T-cell (primary cell): Measurements from ENCODE around the gene GDAP1L1. TPM values are rescaled to one million over a fixed set of nuclear protein-coding genes. Genes with fewer than 3 reads are reported as not detected.
A peak's percentile ranks its signal among the peaks of the same experiment; 100 is the strongest.

Source experiments
- ATAC-seq, 4 experiments: fragments of 200-7000 bp in 3 of 4; fragments of 150-1000 bp in 1 of 4; cut with Tn5 transposase; replicated peaks in 1 of 4; 1 replicate in 3 of 4; 2 replicates in 1 of 4; pipeline ENCODE4 v1.10.0; 2021; ENCODE audit warnings: moderate library complexity in 3 of 4, mild to moderate bottlenecking in 2 of 4, moderate number of reproducible peaks in 1 of 4
- CTCF ChIA-PET, 2 donors: fragments of 300-600 bp; sonication (Branson Sonifier 250); formaldehyde crosslinking; loops; one replicate each; lab custom pipeline; 2022; ENCODE audit warnings: antibody characterized with exemption in 2 of 2; lab: Charles Lee
- POLR2A ChIA-PET, 2 donors: fragments of 300-600 bp; sonication (Branson Sonifier 250); formaldehyde crosslinking; loops; one replicate each; lab custom pipeline; 2022; ENCODE audit warnings: antibody characterized with exemption in 2 of 2; lab: Charles Lee
- DNase-seq, 35 experiments: peaks; one replicate each; pipeline versions ENCODE4 v3.0.0 to v3.0.0-alpha.2; 2013 to 2023
- H3K27ac ChIP-seq: one replicate; pipeline ENCODE4 v1.5.1; 2013; ENCODE audit warnings: low read length
- H3K27me3 ChIP-seq, 2 experiments: replicated peaks in 1 of 2; 1 replicate in 1 of 2; 2 replicates in 1 of 2; pipeline versions ENCODE4 v1.6.1 to v1.7.0; 2013; ENCODE audit warnings: low read length in 1 of 2, mixed read lengths in 1 of 2; ENCODE audit not compliant: control insufficient read depth in 2 of 2, insufficient read depth in 2 of 2; ENCODE audit errors: extremely low read depth in 1 of 2
- H3K36me3 ChIP-seq, 2 donors: 1 replicate in 1 of 2; 2 replicates in 1 of 2; pipeline versions ENCODE4 v1.6.1 to v1.7.0; 2013; ENCODE audit warnings: low read length in 1 of 2; ENCODE audit not compliant: control insufficient read depth in 2 of 2, insufficient read depth in 1 of 2; ENCODE audit errors: extremely low read depth in 1 of 2
- H3K4me1 ChIP-seq, 2 experiments: 1 replicate in 1 of 2; 2 replicates in 1 of 2; pipeline versions ENCODE4 v1.6.1 to v1.7.0; 2013; ENCODE audit warnings: low read length in 2 of 2, mixed read lengths in 1 of 2; ENCODE audit not compliant: insufficient read depth in 2 of 2, control insufficient read depth in 1 of 2; ENCODE audit errors: extremely low read depth in 1 of 2
- H3K4me3 ChIP-seq, 2 donors: 1 replicate in 1 of 2; 2 replicates in 1 of 2; pipeline versions ENCODE4 v1.5.1 to v1.7.0; 2013; ENCODE audit warnings: mild to moderate bottlenecking in 2 of 2, low read length in 1 of 2, moderate library complexity in 1 of 2; ENCODE audit not compliant: control insufficient read depth in 1 of 2; ENCODE audit errors: extremely low read depth in 1 of 2
- H3K9me3 ChIP-seq: 2 replicates; pipeline ENCODE4 v1.7.0; 2013
- H3K27ac Mint-ChIP-seq, 2 donors: one replicate each; pipeline ENCODE4 v1.8.0; 2020 to 2021; ENCODE audit warnings: mild to moderate bottlenecking in 2 of 2, mixed read lengths in 2 of 2
- H3K27me3 Mint-ChIP-seq, 2 donors: one replicate each; pipeline ENCODE4 v1.8.0; 2021 to 2022; ENCODE audit warnings: mixed read lengths in 2 of 2
- H3K36me3 Mint-ChIP-seq: one replicate; pipeline ENCODE4 v1.8.0; 2021; ENCODE audit warnings: mixed read lengths
- H3K4me1 Mint-ChIP-seq, 3 donors: one replicate each; pipeline ENCODE4 v1.8.0; 2020 to 2022; ENCODE audit warnings: mixed read lengths in 3 of 3, mild to moderate bottlenecking in 1 of 3
- H3K4me3 Mint-ChIP-seq, 3 donors: one replicate each; pipeline ENCODE4 v1.8.0; 2020 to 2022; ENCODE audit warnings: mild to moderate bottlenecking in 3 of 3, mixed read lengths in 3 of 3, moderate library complexity in 3 of 3
- H3K9me3 Mint-ChIP-seq, 3 donors: one replicate each; pipeline ENCODE4 v1.8.0; 2020 to 2022; ENCODE audit warnings: mixed read lengths in 3 of 3
- WGBS: methylation state at CpG from one replicate; pipeline ENCODE4 v1.1.5; 2013; ENCODE audit warnings: missing lambda C conversion rate; ENCODE audit not compliant: insufficient coverage; 5-methylcytosine and 5-hydroxymethylcytosine counted together
- total RNA-seq, 35 experiments: library from RNA in 6 of 35; stranded (reverse) in 6 of 35; fragments of 120-200 nt in 1 of 35; gene quantifications; one replicate each; pipeline versions ENCODE4 v1.2.1 to v1.2.4 and lab custom pipeline; 2013 to 2026

Gene GDAP1L1
- total RNA-seq, 5 donors from 2014 or later (not counting 1 experiment from before 2014, with no cell fraction given) = not detected

DNA sequence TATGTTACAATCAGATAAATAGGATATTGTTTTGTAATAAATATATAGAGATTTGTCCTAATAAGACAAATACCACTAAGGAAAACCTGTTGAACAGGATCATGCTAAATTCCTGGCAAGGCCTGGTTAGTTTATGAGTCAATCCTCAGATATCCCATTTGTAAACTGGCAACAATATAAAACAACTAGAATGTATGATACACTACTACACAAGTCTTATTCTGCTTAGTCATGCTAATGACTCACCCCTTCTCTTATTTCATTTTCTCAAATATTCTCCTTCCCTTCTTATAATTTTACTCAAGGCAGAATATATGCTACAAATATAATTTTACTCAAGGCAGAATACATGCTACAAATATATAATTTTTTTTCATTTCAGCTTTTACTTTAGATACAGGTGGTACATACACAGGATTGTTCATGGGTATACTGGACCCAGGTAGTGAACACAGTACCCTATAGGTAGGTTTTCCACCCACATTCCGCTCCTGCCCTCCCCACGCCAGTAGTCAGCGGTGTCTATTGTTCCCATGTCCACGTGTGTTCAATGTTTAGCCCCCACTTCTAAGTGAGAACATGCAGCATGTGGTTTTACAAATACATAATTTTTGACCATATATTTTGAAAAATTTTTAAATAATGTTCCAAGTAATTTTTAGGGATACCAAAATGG, 42.8 kb upstream of the GDAP1L1 start:
- DNase-seq (no peak), ATAC-seq (no peak)
- Mint-ChIP-seq H3K4me3 (no peak overlapping the region), H3K36me3 (peaks cover 53% of the 10 kb centered on the region), H3K27me3 (no peaks in the 10 kb centered on the region), H3K27ac (no peak overlapping the region), H3K4me1 (peaks cover 56 to 69% (median 67%) of the 10 kb centered on the region in 3 donors), H3K9me3 (no peaks in the 10 kb centered on the region)
- peaks cover 8 to 57% of the 10 kb centered on the region in 2 donors for H3K36me3 ChIP-seq
- H3K4me3 ChIP-seq = no peak overlapping the region
- CTCF ChIA-PET = no interaction called here
- no peaks in the 10 kb centered on the region for H3K9me3 ChIP-seq
- peaks cover 5 to 11% of the 10 kb centered on the region in 2 experiments for H3K4me1 ChIP-seq
- no CpG with 5 or more reads among the region's 4 CpGs for WGBS
- no peak overlapping the region for H3K27ac ChIP-seq
- POLR2A ChIA-PET = no interaction called here
- H3K27me3 ChIP-seq = no peaks in the 10 kb centered on the region

- Mint-ChIP-seq H3K27me3 (no peaks in the 10 kb centered on the region), H3K9me3 (no peaks in the 10 kb centered on the region), H3K4me3 (no peak overlapping the region), H3K4me1 (peaks cover 56 to 70% (median 67%) of the 10 kb centered on the region in 3 donors), H3K27ac (no peak overlapping the region), H3K36me3 (peaks cover 48% of the 10 kb centered on the region)
- no peaks in the 10 kb centered on the region for H3K27me3 ChIP-seq
- no peak overlapping the region for H3K4me3 ChIP-seq
- peaks cover 8 to 16% of the 10 kb centered on the region in 2 experiments for H3K4me1 ChIP-seq
- WGBS = 94% methylated on average over 7 of the region's 10 CpGs
- no peak overlapping the region for H3K27ac ChIP-seq
- ATAC-seq (no peak), DNase-seq (no peak)
- no peaks in the 10 kb centered on the region for H3K9me3 ChIP-seq
- ChIA-PET POLR2A (no interaction called here), CTCF (no interaction called here)
- peaks cover 5 to 51% of the 10 kb centered on the region in 2 donors for H3K36me3 ChIP-seq
These were observed 42.3 kb upstream of the GDAP1L1 start for GRCh38 chr20:44204832-44205215.

GRCh38 chr20:44206132-44206531, 41.0 kb upstream of the GDAP1L1 start:
- no peaks in the 10 kb centered on the region for H3K9me3 Mint-ChIP-seq
- H3K9me3 ChIP-seq = no peaks in the 10 kb centered on the region
- no peak overlapping the region for H3K4me3 Mint-ChIP-seq
- H3K27ac ChIP-seq = no peak overlapping the region
- ATAC-seq (no peak), DNase-seq (no peak)
- peaks cover 0 to 38% of the 10 kb centered on the region in 2 donors for H3K36me3 ChIP-seq
- H3K27me3 ChIP-seq = no peaks in the 10 kb centered on the region
- ChIA-PET POLR2A (no interaction called here), CTCF (interaction anchor here in 1 of 2 donors (1.5 kb wide), 1 partner anchor 11 kb away, joined by 9 read pairs; no protein-coding TSS in a partner anchor)
- peaks cover 48 to 66% (median 62%) of the 10 kb centered on the region in 3 donors for H3K4me1 Mint-ChIP-seq
- H3K27ac Mint-ChIP-seq = no peak overlapping the region
- H3K4me1 ChIP-seq = peaks cover 13 to 16% of the 10 kb centered on the region in 2 experiments
- peaks cover 36% of the 10 kb centered on the region for H3K36me3 Mint-ChIP-seq
- H3K4me3 ChIP-seq = no peak overlapping the region
- no peaks in the 10 kb centered on the region for H3K27me3 Mint-ChIP-seq

- Histone ChIP-seq H3K9me3 (no peaks in the 10 kb centered on the region), H3K4me1 (peaks cover 21 to 25% of the 10 kb centered on the region in 2 experiments), H3K27ac (no peak overlapping the region), H3K36me3 (peaks cover 0 to 27% of the 10 kb centered on the region in 2 donors), H3K4me3 (no peak overlapping the region), H3K27me3 (no peaks in the 10 kb centered on the region)
- WGBS = no CpG with 5 or more reads among the region's 3 CpGs
- Mint-ChIP-seq H3K27ac (no peak overlapping the region), H3K4me3 (peak overlapping the region in 2 of 3 donors; percentile 44 to 99), H3K36me3 (peaks cover 26% of the 10 kb centered on the region), H3K27me3 (no peaks in the 10 kb centered on the region), H3K9me3 (no peaks in the 10 kb centered on the region), H3K4me1 (peaks cover 54 to 69% (median 66%) of the 10 kb centered on the region in 3 donors)
- ATAC-seq (no peak), DNase-seq (no peak)
- POLR2A ChIA-PET = interaction anchor here in 1 of 2 donors (0.5 kb wide), 1 partner anchor 342 kb away, joined by 3 read pairs; no protein-coding TSS in a partner anchor
- CTCF ChIA-PET = interaction anchor here in 1 of 2 donors (0.6 kb wide), 1 partner anchor 62 kb away, joined by 5 read pairs; no protein-coding TSS in a partner anchor
These were observed 39.9 kb upstream of the GDAP1L1 start for GRCh38 chr20:44207126-44207723.

DNA sequence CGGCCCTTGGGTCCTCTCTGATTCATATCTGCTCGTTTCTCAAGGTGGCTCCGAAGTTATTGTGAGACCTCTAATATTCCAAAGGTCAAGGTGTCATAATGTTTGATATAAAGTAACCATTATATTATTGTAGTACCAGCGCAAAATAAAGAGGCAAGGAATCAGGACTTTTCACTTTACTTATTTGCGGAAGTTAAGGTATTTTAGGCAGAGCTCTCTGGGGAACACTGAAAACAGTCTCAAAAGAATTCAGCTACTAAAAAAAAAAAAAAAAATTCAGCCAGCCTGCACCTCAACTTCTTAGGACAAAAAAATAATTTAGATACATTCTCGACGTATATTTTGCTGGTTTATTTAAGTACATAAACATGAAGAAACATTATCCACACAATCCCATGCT, 38.9 kb upstream of the GDAP1L1 start:
- Histone ChIP-seq H3K36me3 (peaks cover 0 to 20% of the 10 kb centered on the region in 2 donors), H3K27me3 (no peaks in the 10 kb centered on the region), H3K4me3 (no peak overlapping the region), H3K27ac (no peak overlapping the region), H3K4me1 (peaks cover 25% of the 10 kb centered on the region in 2 experiments), H3K9me3 (no peaks in the 10 kb centered on the region)
- H3K4me1 Mint-ChIP-seq = peaks cover 57 to 71% (median 70%) of the 10 kb centered on the region in 3 donors
- ChIA-PET POLR2A (interaction anchor here (0.5 to 0.7 kb wide), 3 partner anchors 9 to 773 kb away, joined by 3 to 7 read pairs (median 3); partner anchors contain the start of gene SERINC3 (in 1 of the 2)), CTCF (interaction anchor here (0.6 to 2.0 kb wide), 4 partner anchors 12 to 752 kb away, joined by 3 to 6 read pairs (median 4); no protein-coding TSS in a partner anchor)
- no peaks in the 10 kb centered on the region for H3K27me3 Mint-ChIP-seq
- no peaks in the 10 kb centered on the region for H3K9me3 Mint-ChIP-seq
- H3K36me3 Mint-ChIP-seq = peaks cover 19% of the 10 kb centered on the region
- no CpG with 5 or more reads among the region's 7 CpGs for WGBS
- DNase-seq (no peak), ATAC-seq (no peak)
- peak overlapping the region in 1 of 2 donors; percentile 13 for H3K27ac Mint-ChIP-seq
- peak overlapping the region; percentile 96 to 99 (median 97) for H3K4me3 Mint-ChIP-seq

GRCh38 chr20:44208770-44209169, 38.3 kb upstream of the GDAP1L1 start:
- Mint-ChIP-seq H3K4me3 (peak overlapping the region; percentile 96 to 99 (median 97)), H3K27ac (peak overlapping the region; percentile 13 to 92), H3K27me3 (no peaks in the 10 kb centered on the region), H3K36me3 (peaks cover 19% of the 10 kb centered on the region), H3K4me1 (peaks cover 57 to 65% (median 64%) of the 10 kb centered on the region in 3 donors), H3K9me3 (no peaks in the 10 kb centered on the region)
- no peaks in the 10 kb centered on the region for H3K27me3 ChIP-seq
- H3K4me3 ChIP-seq = no peak overlapping the region
- no peak for DNase-seq
- CTCF ChIA-PET = interaction anchor here in 1 of 2 donors (1.1 to 2.0 kb wide), 2 partner anchors 13 to 19 kb away, joined by 3 to 6 read pairs; no protein-coding TSS in a partner anchor
- H3K9me3 ChIP-seq = no peaks in the 10 kb centered on the region
- H3K36me3 ChIP-seq = peaks cover 0 to 20% of the 10 kb centered on the region in 2 donors
- ATAC-seq = no peak
- POLR2A ChIA-PET = interaction anchor here (0.5 to 0.9 kb wide), 4 partner anchors 9 to 313 kb away, joined by 3 to 5 read pairs (median 3); partner anchors contain the start of gene SERINC3 (in 1 of the 2)
- H3K27ac ChIP-seq = no peak overlapping the region
- peaks cover 25% of the 10 kb centered on the region in 2 experiments for H3K4me1 ChIP-seq
- WGBS = 71% methylated on average over 4 of the region's 7 CpGs
